AG04450 (cell line): ENCODE results near the gene IL15. TPM values are rescaled to one million over a fixed set of nuclear protein-coding genes. Genes with fewer than 3 reads are reported as not detected.

Experiments
- CTCF ChIA-PET: fragments of 300-600, 350-600 bp; formaldehyde crosslinking; extraction: SDS; loops from one replicate; lab custom pipeline; 2022; ENCODE audit warnings: antibody characterized with exemption, inconsistent platforms; lab: Charles Lee
- POLR2A ChIA-PET: fragments of 350-600 bp; formaldehyde crosslinking; extraction: SDS; loops from one replicate; lab custom pipeline; 2021; ENCODE audit warnings: antibody characterized with exemption, inconsistent platforms; lab: Yijun Ruan, JAX
- DNase-seq: peaks from one replicate; pipeline ENCODE4 v3.0.0-alpha.2; 2011; ENCODE audit warnings: low read depth, low spot score
- H3K27ac ChIP-seq: one replicate; pipeline ENCODE4 v1.5.1; 2012; ENCODE audit warnings: low read depth, low read length, control low read depth
- H3K27me3 ChIP-seq: one replicate; pipeline ENCODE4 v1.6.0; 2012; ENCODE audit warnings: low read length; ENCODE audit not compliant: control insufficient read depth, insufficient read depth
- H3K4me3 ChIP-seq: 2 replicates; pipeline ENCODE4 v1.5.1; 2011; ENCODE audit warnings: mild to moderate bottlenecking, low read depth, low read length, control low read depth
- H3K9me3 ChIP-seq: 2 replicates; pipeline ENCODE4 v1.5.1; 2012; ENCODE audit warnings: low read length; ENCODE audit not compliant: control insufficient read depth, insufficient read depth
- CTCF ChIP-seq: IDR thresholded peaks from 2 replicates; pipeline ENCODE4 v1.5.1; 2011; ENCODE audit warnings: low read depth, low read length, control low read depth, inconsistent platforms
- polyA plus RNA-seq: library from polyadenylated mRNA; depleted of rRNA; stranded (reverse); fragments of >200 nt; gene quantifications from 2 replicates; pipeline ENCODE4 v1.2.3, GENCODE V29; 2011

The IL15 gene
- polyA plus RNA-seq, 1 experiment: 10.9 TPM

GRCh38 chr4:141759796-141760425, 123.5 kb downstream of the IL15 start:
- H3K4me3 ChIP-seq: no peak overlapping the region
- ChIA-PET POLR2A (no interaction called here), CTCF (no interaction called here)
- H3K27me3 ChIP-seq: no peaks in the 10 kb centered on the region
- no peak overlapping the region for H3K27ac ChIP-seq
- no peak for TF ChIP-seq CTCF
- H3K9me3 ChIP-seq: no peaks in the 10 kb centered on the region
- no peak for DNase-seq

GRCh38 chr4:141761926-141762325, 125.5 kb downstream of the IL15 start:
- POLR2A ChIA-PET: no interaction called here
- Histone ChIP-seq H3K9me3 (no peaks in the 10 kb centered on the region), H3K4me3 (no peak overlapping the region), H3K27ac (no peak overlapping the region), H3K27me3 (no peaks in the 10 kb centered on the region)
- no peak for TF ChIP-seq CTCF
- no peak for DNase-seq
- CTCF ChIA-PET: no interaction called here

- CTCF ChIA-PET: interaction anchor here (0.9 kb wide), 1 partner anchor 418 kb away, joined by 3 read pairs; no protein-coding TSS in a partner anchor
- no peak for TF ChIP-seq CTCF
- no peak for DNase-seq
- Histone ChIP-seq H3K27ac (no peak overlapping the region), H3K4me3 (no peak overlapping the region), H3K27me3 (no peaks in the 10 kb centered on the region), H3K9me3 (no peaks in the 10 kb centered on the region)
- POLR2A ChIA-PET: no interaction called here
These were observed 127.0 kb downstream of the IL15 start for GRCh38 chr4:141763374-141763773.

- ChIA-PET CTCF (no interaction called here), POLR2A (no interaction called here)
- Histone ChIP-seq H3K27ac (no peak overlapping the region), H3K9me3 (no peaks in the 10 kb centered on the region), H3K4me3 (no peak overlapping the region), H3K27me3 (no peaks in the 10 kb centered on the region)
- peak; percentile 43 for DNase-seq
- no peak for TF ChIP-seq CTCF
These were observed 132.6 kb downstream of the IL15 start for GRCh38 chr4:141768954-141769353.

GRCh38 chr4:141771889-141772830, 135.8 kb downstream of the IL15 start:
- ChIA-PET CTCF (no interaction called here), POLR2A (no interaction called here)
- no peak for DNase-seq
- H3K9me3 ChIP-seq: no peaks in the 10 kb centered on the region
- TF ChIP-seq CTCF: no peak
- no peaks in the 10 kb centered on the region for H3K27me3 ChIP-seq
- no peak overlapping the region for H3K4me3 ChIP-seq
- H3K27ac ChIP-seq: no peak overlapping the region
